ENCODE measurements around the gene PDCD7. TPM values are rescaled to one million over a fixed set of nuclear protein-coding genes. Genes with fewer than 3 reads are reported as not detected.

PDCD7 gene
- total RNA-seq, 1 experiment from 2014 or later = 19.7 TPM

DNA sequence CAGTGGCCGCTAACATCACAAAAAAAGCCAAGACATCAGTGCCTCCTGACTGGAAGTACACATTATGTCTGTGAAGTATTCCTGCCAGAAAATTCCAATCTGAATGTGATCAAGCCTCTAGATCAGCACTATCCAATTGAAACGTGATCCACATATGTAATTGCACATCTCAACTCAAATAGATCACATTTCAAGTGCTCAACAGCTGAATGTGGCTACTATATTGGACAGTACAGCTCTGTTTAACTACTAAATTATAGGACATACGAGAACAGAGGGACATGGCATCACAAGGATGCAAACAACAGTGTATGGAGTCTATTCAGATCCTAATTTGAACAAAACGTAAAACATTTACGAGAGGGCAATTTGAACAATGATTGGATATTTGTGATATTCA, 18.1 kb downstream of the PDCD7 start:
- ChIA-PET POLR2A (interaction anchor here (0.6 kb wide), 1 partner anchor 71 kb away, joined by 5 read pairs; no protein-coding TSS in a partner anchor), CTCF (interaction anchor here (0.6 kb wide), 1 partner anchor 84 kb away, joined by 5 read pairs; no protein-coding TSS in a partner anchor)
- no TSS peak for BruUV-seq (replicated peaks)
- Histone ChIP-seq H3K27ac (ENCODE audit: low read length) (no peak overlapping the region), H3K4me1 (ENCODE audit: control insufficient read depth, insufficient read depth, low read length) (no peaks in the 10 kb centered on the region), H3K4me3 (ENCODE audit: low read depth in 2 of 2, low read length in 2 of 2) (no peak overlapping the region), H3K27me3 (ENCODE audit: control insufficient read depth, insufficient read depth, low read length) (no peaks in the 10 kb centered on the region), H3K36me3 (ENCODE audit: control insufficient read depth, insufficient read depth, low read length) (peaks cover 12% of the 10 kb centered on the region), H3K9me3 (ENCODE audit: control insufficient read depth, insufficient read depth, low read depth, low read length) (no peaks in the 10 kb centered on the region)
- DNase-seq (ENCODE audit: low read depth, low spot score) (no peak), ATAC-seq (no peak)
- in situ Hi-C loops (cut with HindIII; ENCODE audit: low pct_unique_long_range_greater_than_20kb, low sequenced_read_pairs) = no loop called here
- TF ChIP-seq SIN3A (IDR thresholded peaks at IDR 0.05; ENCODE audit: borderline replicate concordance, insufficient read depth, low read depth, low read length) = no peak
- TF ChIP-seq, protein P1, sequence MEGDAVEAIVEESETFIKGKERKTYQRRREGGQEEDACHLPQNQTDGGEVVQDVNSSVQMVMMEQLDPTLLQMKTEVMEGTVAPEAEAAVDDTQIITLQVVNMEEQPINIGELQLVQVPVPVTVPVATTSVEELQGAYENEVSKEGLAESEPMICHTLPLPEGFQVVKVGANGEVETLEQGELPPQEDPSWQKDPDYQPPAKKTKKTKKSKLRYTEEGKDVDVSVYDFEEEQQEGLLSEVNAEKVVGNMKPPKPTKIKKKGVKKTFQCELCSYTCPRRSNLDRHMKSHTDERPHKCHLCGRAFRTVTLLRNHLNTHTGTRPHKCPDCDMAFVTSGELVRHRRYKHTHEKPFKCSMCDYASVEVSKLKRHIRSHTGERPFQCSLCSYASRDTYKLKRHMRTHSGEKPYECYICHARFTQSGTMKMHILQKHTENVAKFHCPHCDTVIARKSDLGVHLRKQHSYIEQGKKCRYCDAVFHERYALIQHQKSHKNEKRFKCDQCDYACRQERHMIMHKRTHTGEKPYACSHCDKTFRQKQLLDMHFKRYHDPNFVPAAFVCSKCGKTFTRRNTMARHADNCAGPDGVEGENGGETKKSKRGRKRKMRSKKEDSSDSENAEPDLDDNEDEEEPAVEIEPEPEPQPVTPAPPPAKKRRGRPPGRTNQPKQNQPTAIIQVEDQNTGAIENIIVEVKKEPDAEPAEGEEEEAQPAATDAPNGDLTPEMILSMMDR (IDR thresholded peaks at IDR 0.05) = no peak
- TF ChIP-seq, protein P2, sequence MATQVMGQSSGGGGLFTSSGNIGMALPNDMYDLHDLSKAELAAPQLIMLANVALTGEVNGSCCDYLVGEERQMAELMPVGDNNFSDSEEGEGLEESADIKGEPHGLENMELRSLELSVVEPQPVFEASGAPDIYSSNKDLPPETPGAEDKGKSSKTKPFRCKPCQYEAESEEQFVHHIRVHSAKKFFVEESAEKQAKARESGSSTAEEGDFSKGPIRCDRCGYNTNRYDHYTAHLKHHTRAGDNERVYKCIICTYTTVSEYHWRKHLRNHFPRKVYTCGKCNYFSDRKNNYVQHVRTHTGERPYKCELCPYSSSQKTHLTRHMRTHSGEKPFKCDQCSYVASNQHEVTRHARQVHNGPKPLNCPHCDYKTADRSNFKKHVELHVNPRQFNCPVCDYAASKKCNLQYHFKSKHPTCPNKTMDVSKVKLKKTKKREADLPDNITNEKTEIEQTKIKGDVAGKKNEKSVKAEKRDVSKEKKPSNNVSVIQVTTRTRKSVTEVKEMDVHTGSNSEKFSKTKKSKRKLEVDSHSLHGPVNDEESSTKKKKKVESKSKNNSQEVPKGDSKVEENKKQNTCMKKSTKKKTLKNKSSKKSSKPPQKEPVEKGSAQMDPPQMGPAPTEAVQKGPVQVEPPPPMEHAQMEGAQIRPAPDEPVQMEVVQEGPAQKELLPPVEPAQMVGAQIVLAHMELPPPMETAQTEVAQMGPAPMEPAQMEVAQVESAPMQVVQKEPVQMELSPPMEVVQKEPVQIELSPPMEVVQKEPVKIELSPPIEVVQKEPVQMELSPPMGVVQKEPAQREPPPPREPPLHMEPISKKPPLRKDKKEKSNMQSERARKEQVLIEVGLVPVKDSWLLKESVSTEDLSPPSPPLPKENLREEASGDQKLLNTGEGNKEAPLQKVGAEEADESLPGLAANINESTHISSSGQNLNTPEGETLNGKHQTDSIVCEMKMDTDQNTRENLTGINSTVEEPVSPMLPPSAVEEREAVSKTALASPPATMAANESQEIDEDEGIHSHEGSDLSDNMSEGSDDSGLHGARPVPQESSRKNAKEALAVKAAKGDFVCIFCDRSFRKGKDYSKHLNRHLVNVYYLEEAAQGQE (IDR thresholded peaks at IDR 0.05; ENCODE audit: insufficient read depth in 1 of 2, low read depth in 2 of 2, low read length in 1 of 2) = no peak
- TF ChIP-seq POLR2AphosphoS5 (IDR thresholded peaks at IDR 0.05; ENCODE audit: low read depth, low read length) = no peak
- no peak for TF ChIP-seq TCF7L2 (IDR thresholded peaks at IDR 0.05; ENCODE audit: low read depth, low read length)
- intact Hi-C loops (cut with micrococcal nuclease; ENCODE audit: unreplicated experiment) = no loop called here

DNA sequence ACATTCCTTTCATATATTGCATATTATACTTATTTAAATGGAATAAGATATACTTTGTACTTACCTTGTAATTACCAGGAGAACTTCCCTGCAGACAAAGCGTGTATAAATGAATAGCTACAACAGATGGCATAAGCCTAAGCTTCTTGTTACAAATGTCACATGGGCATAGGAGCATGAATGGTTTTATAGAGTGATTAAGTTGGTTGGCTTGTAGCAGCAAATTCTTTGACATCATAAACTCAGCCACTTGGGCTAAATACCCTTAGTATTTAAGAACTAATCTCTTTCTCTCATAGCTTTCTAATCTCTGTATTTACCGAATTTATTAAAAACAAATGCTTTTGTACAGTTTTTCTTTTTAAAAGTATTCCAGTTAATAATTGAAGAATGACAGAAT, 18.5 kb downstream of the PDCD7 start, which contains the start of gene UBAP1L:
UBAP1L (minus strand) TSS at position 115 of the 400 bp plus-strand sequence. CDS start 8,985 bp downstream, outside the sequence.
- Histone ChIP-seq H3K27me3 (ENCODE audit: control insufficient read depth, insufficient read depth, low read length) (no peaks in the 10 kb centered on the region), H3K27ac (ENCODE audit: low read length) (no peak within 1 kb of the TSS), H3K9me3 (ENCODE audit: control insufficient read depth, insufficient read depth, low read depth, low read length) (no peaks in the 10 kb centered on the region), H3K4me3 (ENCODE audit: low read depth in 2 of 2, low read length in 2 of 2) (no peak within 1 kb of the TSS), H3K36me3 (ENCODE audit: control insufficient read depth, insufficient read depth, low read length) (peaks cover 12% of the 10 kb centered on the region), H3K4me1 (ENCODE audit: control insufficient read depth, insufficient read depth, low read length) (no peaks in the 10 kb centered on the region)
- intact Hi-C loops (cut with micrococcal nuclease; ENCODE audit: unreplicated experiment) = no loop called here
- ATAC-seq (no peak), DNase-seq (ENCODE audit: low read depth, low spot score) (no peak)
- BruUV-seq (replicated peaks) = no TSS peak
- TF ChIP-seq TCF7L2 (IDR thresholded peaks at IDR 0.05; ENCODE audit: low read depth, low read length) (no peak), SIN3A (IDR thresholded peaks at IDR 0.05; ENCODE audit: borderline replicate concordance, insufficient read depth, low read depth, low read length) (no peak), POLR2AphosphoS5 (IDR thresholded peaks at IDR 0.05; ENCODE audit: low read depth, low read length) (no peak)
- TF ChIP-seq, protein P2 (IDR thresholded peaks at IDR 0.05; ENCODE audit: insufficient read depth in 1 of 2, low read depth in 2 of 2, low read length in 1 of 2) = no peak
- TF ChIP-seq, protein P1 (IDR thresholded peaks at IDR 0.05) = no peak
- ChIA-PET CTCF (interaction anchor here (0.6 kb wide), 1 partner anchor 84 kb away, joined by 5 read pairs; no protein-coding TSS in a partner anchor), POLR2A (interaction anchor here (0.6 kb wide), 1 partner anchor 71 kb away, joined by 5 read pairs; no protein-coding TSS in a partner anchor)
- in situ Hi-C loops (cut with HindIII; ENCODE audit: low pct_unique_long_range_greater_than_20kb, low sequenced_read_pairs) = no loop called here

All from Panc1 (cell line).